GM18526 (cell line): Measurements from ENCODE around the gene PRMT2.

Source experiments
- POLR2A ChIP-seq: IDR thresholded peaks from 3 replicates; pipeline ENCODE4 v1.6.1; 2011; ENCODE audit not compliant: insufficient read length; ENCODE audit errors: extremely low read depth

Gene PRMT2

GRCh38 chr21:46635324-46636180 lies at the start of gene PRMT2:
TSS of gene PRMT2 (plus strand) at chr21:46635674. CDS start at chr21:46636952, 1,278 bp downstream.
- TF ChIP-seq POLR2A = peak; percentile 95

- TF ChIP-seq POLR2A = no peak
Measured at GRCh38 chr21:46594276-46594675, 41.2 kb upstream of the PRMT2 start.

GRCh38 chr21:46596201-46596600 lies 39.3 kb upstream of the PRMT2 start:
- TF ChIP-seq POLR2A = no peak

GRCh38 chr21:46597031-46597430 lies 38.4 kb upstream of the PRMT2 start:
- TF ChIP-seq POLR2A = no peak

GRCh38 chr21:46597896-46598343 lies 37.6 kb upstream of the PRMT2 start:
- no peak for TF ChIP-seq POLR2A

- TF ChIP-seq POLR2A = no peak
Measured at GRCh38 chr21:46598581-46599572, 36.6 kb upstream of the PRMT2 start.

GRCh38 chr21:46600305-46600704 lies 35.2 kb upstream of the PRMT2 start:
- TF ChIP-seq POLR2A = no peak

GRCh38 chr21:46600978-46601377 lies 34.5 kb upstream of the PRMT2 start:
- no peak for TF ChIP-seq POLR2A

GRCh38 chr21:46603228-46603627 lies 32.2 kb upstream of the PRMT2 start:
- TF ChIP-seq POLR2A = no peak

- TF ChIP-seq POLR2A = no peak
Measured at GRCh38 chr21:46604329-46604974, 31.0 kb upstream of the PRMT2 start.

GRCh38 chr21:46604975-46605766 lies 30.3 kb upstream of the PRMT2 start, which contains the start of gene S100B:
TSS of gene S100B (minus strand) at chr21:46605082. CDS start at chr21:46602415, 2,667 bp downstream.
- TF ChIP-seq POLR2A = no peak

- no peak for TF ChIP-seq POLR2A
Measured at GRCh38 chr21:46605767-46606426, 29.6 kb upstream of the PRMT2 start.

GRCh38 chr21:46606427-46606813 lies 29.1 kb upstream of the PRMT2 start:
- TF ChIP-seq POLR2A = no peak

- TF ChIP-seq POLR2A = no peak
Measured at GRCh38 chr21:46607636-46608035, 27.8 kb upstream of the PRMT2 start.
